Mucosa of rectum (tissue), 2 donors: ENCODE measurements around the gene SUPV3L1.

Experiments used
- H3K27ac ChIP-seq, 2 donors: one replicate each; pipeline ENCODE4 v1.7.0; 2013; ENCODE audit warnings: inconsistent platforms in 2 of 2, low read depth in 2 of 2, low read length in 2 of 2
- H3K27me3 ChIP-seq, 2 donors: one replicate each; pipeline ENCODE4 v1.7.0; 2013; ENCODE audit warnings: low read length in 2 of 2; ENCODE audit not compliant: control insufficient read depth in 2 of 2, insufficient read depth in 2 of 2
- H3K36me3 ChIP-seq, 2 donors: one replicate each; pipeline ENCODE4 v1.7.0; 2013; ENCODE audit warnings: low read length in 2 of 2; ENCODE audit not compliant: control insufficient read depth in 2 of 2, insufficient read depth in 2 of 2
- H3K4me1 ChIP-seq, 2 donors: one replicate each; pipeline ENCODE4 v1.7.0; 2013; ENCODE audit warnings: low read length in 2 of 2, mild to moderate bottlenecking in 1 of 2; ENCODE audit not compliant: control insufficient read depth in 2 of 2, insufficient read depth in 2 of 2
- H3K4me3 ChIP-seq, 2 donors: one replicate each; pipeline ENCODE4 v1.7.0; 2013; ENCODE audit warnings: low read length in 2 of 2
- H3K9ac ChIP-seq, 2 donors: one replicate each; pipeline ENCODE4 v1.7.0; 2013; ENCODE audit warnings: low read length in 2 of 2, low read depth in 1 of 2, mild to moderate bottlenecking in 1 of 2
- H3K9me3 ChIP-seq, 2 donors: one replicate each; pipeline ENCODE4 v1.7.0; 2013; ENCODE audit warnings: low read length in 2 of 2; ENCODE audit not compliant: control insufficient read depth in 2 of 2
- donor health status: healthy.
- donor health status: Normal muscosa, but diverticular disease.

The SUPV3L1 gene

GRCh38 chr10:69216577-69217118 lies 36.6 kb downstream of the SUPV3L1 start:
- Histone ChIP-seq H3K9ac (no peak overlapping the region), H3K27ac (peak overlapping the region in 1 of 2 donors; percentile 9), H3K4me3 (no peak overlapping the region), H3K36me3 (no peaks in the 10 kb centered on the region), H3K4me1 (peaks cover under 1 to 3% of the 10 kb centered on the region in 2 donors), H3K27me3 (no peaks in the 10 kb centered on the region), H3K9me3 (no peaks in the 10 kb centered on the region)

- H3K4me3 ChIP-seq: no peak overlapping the region
- peaks cover 5 to 9% of the 10 kb centered on the region in 2 donors for H3K4me1 ChIP-seq
- no peaks in the 10 kb centered on the region for H3K36me3 ChIP-seq
- H3K9me3 ChIP-seq: no peaks in the 10 kb centered on the region
- H3K27me3 ChIP-seq: no peaks in the 10 kb centered on the region
- H3K27ac ChIP-seq: peak overlapping the region in 1 of 2 donors; percentile 32
- no peak overlapping the region for H3K9ac ChIP-seq
These were observed 37.2 kb downstream of the SUPV3L1 start for GRCh38 chr10:69217119-69217754.

- H3K27ac ChIP-seq: no peak overlapping the region
- no peak overlapping the region for H3K4me3 ChIP-seq
- no peaks in the 10 kb centered on the region for H3K36me3 ChIP-seq
- H3K27me3 ChIP-seq: no peaks in the 10 kb centered on the region
- H3K4me1 ChIP-seq: peaks cover 15 to 19% of the 10 kb centered on the region in 2 donors
- no peaks in the 10 kb centered on the region for H3K9me3 ChIP-seq
- H3K9ac ChIP-seq: no peak overlapping the region
These were observed 38.8 kb downstream of the SUPV3L1 start for GRCh38 chr10:69218831-69219230.

GRCh38 chr10:69220041-69220451 lies 40.0 kb downstream of the SUPV3L1 start, which contains the start of gene HKDC1:
Gene HKDC1, plus strand, starts transcription at chr10:69220332. Its CDS starts 104 bp downstream, at chr10:69220436.
- no peak within 1 kb of the TSS for H3K9ac ChIP-seq
- no peaks in the 10 kb centered on the region for H3K9me3 ChIP-seq
- no peak within 1 kb of the TSS for H3K4me3 ChIP-seq
- H3K27me3 ChIP-seq: no peaks in the 10 kb centered on the region
- H3K36me3 ChIP-seq: no peaks in the 10 kb centered on the region
- peaks cover 15 to 25% of the 10 kb centered on the region in 2 donors for H3K4me1 ChIP-seq
- no peak within 1 kb of the TSS for H3K27ac ChIP-seq

- no peak overlapping the region for H3K27ac ChIP-seq
- no peaks in the 10 kb centered on the region for H3K9me3 ChIP-seq
- no peak overlapping the region for H3K4me3 ChIP-seq
- H3K9ac ChIP-seq: no peak overlapping the region
- no peaks in the 10 kb centered on the region for H3K27me3 ChIP-seq
- no peaks in the 10 kb centered on the region for H3K36me3 ChIP-seq
- H3K4me1 ChIP-seq: peaks cover 19 to 28% of the 10 kb centered on the region in 2 donors
These were observed 40.5 kb downstream of the SUPV3L1 start for GRCh38 chr10:69220507-69220906.

GRCh38 chr10:69222157-69223027 lies 42.4 kb downstream of the SUPV3L1 start:
- Histone ChIP-seq H3K4me3 (peak overlapping the region; percentile 31 to 67), H3K27me3 (no peaks in the 10 kb centered on the region), H3K9me3 (no peaks in the 10 kb centered on the region), H3K27ac (peak overlapping the region; percentile 88 to 95), H3K36me3 (no peaks in the 10 kb centered on the region), H3K4me1 (peaks cover 23 to 32% of the 10 kb centered on the region in 2 donors), H3K9ac (peak overlapping the region; percentile 53 to 74)

- Histone ChIP-seq H3K27ac (peak overlapping the region; percentile 88 to 95), H3K4me1 (peaks cover 26 to 32% of the 10 kb centered on the region in 2 donors), H3K36me3 (no peaks in the 10 kb centered on the region), H3K9me3 (no peaks in the 10 kb centered on the region), H3K9ac (peak overlapping the region in 1 of 2 donors; percentile 26), H3K27me3 (no peaks in the 10 kb centered on the region), H3K4me3 (peak overlapping the region; percentile 21 to 67)
These were observed 43.0 kb downstream of the SUPV3L1 start for GRCh38 chr10:69223028-69223342.

- Histone ChIP-seq H3K27ac (peak overlapping the region; percentile 69 to 88), H3K4me3 (peak overlapping the region; percentile 22 to 41), H3K9me3 (no peaks in the 10 kb centered on the region), H3K4me1 (peaks cover 40 to 45% of the 10 kb centered on the region in 2 donors), H3K9ac (no peak overlapping the region), H3K36me3 (no peaks in the 10 kb centered on the region), H3K27me3 (no peaks in the 10 kb centered on the region)
These were observed 45.0 kb downstream of the SUPV3L1 start for GRCh38 chr10:69224862-69225657.

- H3K27ac ChIP-seq: peak overlapping the region; percentile 69 to 88
- H3K9me3 ChIP-seq: no peaks in the 10 kb centered on the region
- H3K36me3 ChIP-seq: no peaks in the 10 kb centered on the region
- H3K9ac ChIP-seq: no peak overlapping the region
- no peak overlapping the region for H3K4me3 ChIP-seq
- no peaks in the 10 kb centered on the region for H3K27me3 ChIP-seq
- peaks cover 42 to 49% of the 10 kb centered on the region in 2 donors for H3K4me1 ChIP-seq
These were observed 45.6 kb downstream of the SUPV3L1 start for GRCh38 chr10:69225681-69226080.
